H1 (cell line): Measurements from ENCODE around the gene SCN8A. TPM values are rescaled to one million over a fixed set of nuclear protein-coding genes. Genes with fewer than 3 reads are reported as not detected.

Experiments
- CTCF ChIA-PET: fragments of 300-600 bp; sonication (Branson Sonifier 250); formaldehyde crosslinking; loops from one replicate; lab custom pipeline; 2021; ENCODE audit not compliant: partially characterized antibody; lab: Charles Lee
- POLR2A ChIA-PET: fragments of 300-600 bp; sonication (Branson Sonifier 250); formaldehyde crosslinking; loops from one replicate; lab custom pipeline; 2021; ENCODE audit warnings: inconsistent platforms; ENCODE audit not compliant: partially characterized antibody; lab: Charles Lee
- DNase-seq, 2 experiments: peaks; one replicate each; pipeline versions ENCODE4 v3.0.0 to v3.0.0-alpha.2; 2010 to 2022; ENCODE audit warnings: low spot score in 2 of 2, low read depth in 1 of 2, mixed read lengths in 1 of 2
- FAIRE-seq: peaks from 2 replicates; lab custom pipeline; 2011; peaks lifted over from hg19 to GRCh38; lab: Jason Lieb, UNC
- H2AFZ ChIP-seq: 2 replicates; pipeline ENCODE4 v1.8.1; 2012; ENCODE audit warnings: low read length, inconsistent platforms
- H2AK5ac ChIP-seq: 2 replicates; pipeline ENCODE4 v1.6.1; 2013; ENCODE audit warnings: low read depth, low read length
- H2BK120ac ChIP-seq: replicated peaks from 2 replicates; pipeline ENCODE3; 2013; ENCODE audit warnings: low read depth, low read length, inconsistent platforms
- H2BK12ac ChIP-seq: 2 replicates; pipeline ENCODE4 v1.6.1; 2013; ENCODE audit warnings: low read depth, low read length
- H2BK15ac ChIP-seq: 2 replicates; pipeline ENCODE4 v1.6.1; 2013; ENCODE audit warnings: low read length
- H2BK20ac ChIP-seq: 2 replicates; pipeline ENCODE4 v1.6.1; 2013; ENCODE audit warnings: low read length
- H2BK5ac ChIP-seq: 2 replicates; pipeline ENCODE4 v1.6.1; 2013; ENCODE audit warnings: low read depth, low read length
- H3K14ac ChIP-seq: 2 replicates; pipeline ENCODE4 v1.6.1; 2013; ENCODE audit warnings: inconsistent platforms; ENCODE audit not compliant: insufficient read length
- H3K18ac ChIP-seq: 2 replicates; pipeline ENCODE4 v1.6.1; 2013; ENCODE audit warnings: low read length; ENCODE audit errors: extremely low read depth
- H3K23ac ChIP-seq: 2 replicates; pipeline ENCODE4 v1.6.1; 2013; ENCODE audit warnings: inconsistent platforms; ENCODE audit not compliant: insufficient read length
- H3K23me2 ChIP-seq: 2 replicates; pipeline ENCODE4 v1.6.1; 2013; ENCODE audit warnings: low read depth, low read length
- H3K27ac ChIP-seq: 2 replicates; pipeline ENCODE4 v1.6.1; 2011; ENCODE audit warnings: low read depth, low read length, inconsistent platforms
- H3K27me3 ChIP-seq, 4 experiments: replicated peaks in 1 of 4; 1 replicate in 1 of 4; 2 replicates in 3 of 4; pipeline versions ENCODE4 v1.6.1 to v1.8.1; 2011 to 2013; ENCODE audit warnings: low read length in 3 of 4, mild to moderate bottlenecking in 3 of 4, inconsistent platforms in 2 of 4, mixed read lengths in 2 of 4, moderate library complexity in 1 of 4; ENCODE audit not compliant: control insufficient read depth in 3 of 4, insufficient read depth in 3 of 4; ENCODE audit errors: extremely low read depth in 1 of 4
- H3K36me3 ChIP-seq, 4 experiments: 2 replicates each; pipeline versions ENCODE4 v1.6.1 to v1.8.1; 2011 to 2013; ENCODE audit warnings: mild to moderate bottlenecking in 4 of 4, low read length in 3 of 4, moderate library complexity in 2 of 4, control low read depth in 1 of 4, inconsistent platforms in 1 of 4; ENCODE audit not compliant: insufficient read depth in 4 of 4, control insufficient read depth in 2 of 4
- H3K4ac ChIP-seq: replicated peaks from 2 replicates; pipeline ENCODE3; 2013; ENCODE audit warnings: low read length, low read depth, mixed read lengths, inconsistent platforms; ENCODE audit not compliant: insufficient read length
- H3K4me1 ChIP-seq, 4 experiments: replicated peaks in 1 of 4; 1 replicate in 1 of 4; 2 replicates in 3 of 4; pipeline versions ENCODE4 v1.6.1 to v1.8.1; 2011 to 2013; ENCODE audit warnings: low read length in 3 of 4, inconsistent platforms in 2 of 4, mixed read lengths in 1 of 4; ENCODE audit not compliant: insufficient read depth in 4 of 4, control insufficient read depth in 3 of 4
- H3K4me2 ChIP-seq, 2 experiments: 2 replicates each; pipeline versions ENCODE4 v1.6.1 to v1.8.1; 2011 to 2013; ENCODE audit warnings: low read depth in 2 of 2, low read length in 2 of 2, control low read depth in 1 of 2, inconsistent platforms in 1 of 2, mild to moderate bottlenecking in 1 of 2; ENCODE audit not compliant: insufficient read depth in 1 of 2
- H3K4me3 ChIP-seq, 4 experiments: fragments of 200-600, 300-600 bp in 1 of 4; sonication (generic), shearing (Covaris generic), sonication (Bioruptor Twin) in 1 of 4; 2 replicates each; pipeline versions ENCODE4 v1.5.1 to v1.8.1; 2011 to 2016; ENCODE audit warnings: low read length in 4 of 4, low read depth in 3 of 4, control low read depth in 2 of 4, inconsistent platforms in 2 of 4, mild to moderate bottlenecking in 2 of 4, mixed read lengths in 1 of 4, moderate library complexity in 1 of 4; ENCODE audit not compliant: insufficient read depth in 2 of 4; ENCODE audit errors: extremely low read depth in 1 of 4
- H3K56ac ChIP-seq: replicated peaks from 2 replicates; pipeline ENCODE3; 2013; ENCODE audit warnings: low read depth, mild to moderate bottlenecking, mixed read lengths, low read length, inconsistent platforms; ENCODE audit not compliant: insufficient read length
- H3K79me1 ChIP-seq: 2 replicates; pipeline ENCODE4 v1.6.1; 2013; ENCODE audit warnings: low read depth, low read length, control low read depth
- H3K79me2 ChIP-seq, 2 experiments: 2 replicates each; pipeline versions ENCODE4 v1.6.1 to v1.8.1; 2012 to 2013; ENCODE audit warnings: low read length in 2 of 2, mild to moderate bottlenecking in 2 of 2, inconsistent platforms in 1 of 2; ENCODE audit not compliant: insufficient read depth in 2 of 2, control insufficient read depth in 1 of 2
- H3K9ac ChIP-seq, 4 experiments: replicated peaks in 1 of 4; 1 replicate in 1 of 4; 2 replicates in 3 of 4; pipeline versions ENCODE4 v1.6.1 to v1.8.1; 2011 to 2013; ENCODE audit warnings: low read depth in 3 of 4, low read length in 3 of 4, control low read depth in 2 of 4, mild to moderate bottlenecking in 2 of 4, moderate library complexity in 2 of 4, inconsistent platforms in 1 of 4; ENCODE audit errors: extremely low read depth in 1 of 4
- H3K9me3 ChIP-seq, 2 experiments: 2 replicates each; pipeline versions ENCODE4 v1.6.1 to v1.8.1; 2012 to 2013; ENCODE audit warnings: mild to moderate bottlenecking in 2 of 2, moderate library complexity in 2 of 2, control low read depth in 1 of 2, inconsistent platforms in 1 of 2, low read depth in 1 of 2, low read length in 1 of 2, mixed read lengths in 1 of 2; ENCODE audit not compliant: insufficient read depth in 2 of 2
- H4K20me1 ChIP-seq, 2 experiments: replicated peaks in 1 of 2; 2 replicates each; pipeline versions ENCODE3 to v1.8.1; 2011 to 2013; ENCODE audit warnings: inconsistent platforms in 2 of 2, low read length in 2 of 2, mild to moderate bottlenecking in 1 of 2; ENCODE audit not compliant: insufficient read depth in 2 of 2, control insufficient read depth in 1 of 2
- H4K5ac ChIP-seq: 2 replicates; pipeline ENCODE4 v1.6.1; 2013; ENCODE audit warnings: low read length, low read depth, mixed read lengths, inconsistent platforms; ENCODE audit not compliant: insufficient read length
- H4K8ac ChIP-seq: 2 replicates; pipeline ENCODE4 v1.8.0; 2013; ENCODE audit warnings: mild to moderate bottlenecking, moderate library complexity, low read length, inconsistent platforms; ENCODE audit not compliant: insufficient read depth; ENCODE audit errors: extremely low read depth
- H4K91ac ChIP-seq: replicated peaks from 2 replicates; pipeline ENCODE3; 2013; ENCODE audit warnings: low read length, mixed read lengths, inconsistent platforms; ENCODE audit not compliant: insufficient read length
- CBX5 ChIP-seq: fragments of 300-800, 300-1000 bp; sonication (generic); IDR thresholded peaks from 2 replicates; pipeline ENCODE4 v1.7.1; 2016; ENCODE audit warnings: antibody characterized with exemption, low read length, low read depth
- CBX8 ChIP-seq: fragments of 300-800, 300-1000 bp; sonication (generic); IDR thresholded peaks from 2 replicates; pipeline ENCODE4 v1.7.1; 2016; ENCODE audit warnings: low read depth, low read length, borderline replicate concordance
- EZH2 ChIP-seq: fragments of 200-600 bp; sonication (generic); IDR thresholded peaks from 2 replicates; pipeline ENCODE4 v1.7.1; 2012; ENCODE audit warnings: low read depth, mild to moderate bottlenecking, moderate library complexity, low read length, inconsistent platforms; ENCODE audit not compliant: severe bottlenecking
- NRF1 ChIP-seq: IDR thresholded peaks from 2 replicates; pipeline ENCODE4 v1.6.1; 2011; ENCODE audit warnings: mild to moderate bottlenecking, low read depth, low read length, improper control_type of control experiment
- POLR2A ChIP-seq, 2 experiments: IDR thresholded peaks; 1 replicate in 1 of 2; 2 replicates in 1 of 2; pipeline ENCODE4 v1.6.1; 2011; ENCODE audit warnings: low read depth in 2 of 2, low read length in 2 of 2, mild to moderate bottlenecking in 2 of 2; ENCODE audit errors: control extremely low read depth in 1 of 2
- RNF2 ChIP-seq: fragments of 200-900, 300-1000 bp; sonication (generic); IDR thresholded peaks from 2 replicates; pipeline ENCODE4 v1.7.1; 2016; ENCODE audit warnings: borderline replicate concordance, low read depth, mild to moderate bottlenecking, antibody characterized with exemption, low read length; ENCODE audit not compliant: poor library complexity, severe bottlenecking; ENCODE audit errors: missing control alignments
- SIRT6 ChIP-seq: IDR thresholded peaks from one replicate; pipeline ENCODE4 v1.7.1; 2012; ENCODE audit warnings: low read length, inconsistent platforms
- SRF ChIP-seq: IDR thresholded peaks from 2 replicates; pipeline ENCODE4 v1.6.1; 2011; ENCODE audit warnings: mild to moderate bottlenecking, low read depth, low read length, moderate library complexity
- TBP ChIP-seq: IDR thresholded peaks from 2 replicates; pipeline ENCODE4 v1.6.1; 2011; ENCODE audit warnings: low read depth, low read length, improper control_type of control experiment
- TCF12 ChIP-seq: IDR thresholded peaks from 2 replicates; pipeline ENCODE4 v1.6.1; 2011; ENCODE audit warnings: low read depth, mild to moderate bottlenecking, low read length
- WGBS, 2 experiments: shearing (Covaris generic) in 1 of 2; methylation state at CpG; one replicate each; pipeline versions ENCODE4 v1.1.6 to v1.1.7; 2013 to 2015; ENCODE audit warnings: low lambda C conversion rate in 2 of 2, mixed read lengths in 2 of 2, inconsistent platforms in 1 of 2, low coverage in 1 of 2, missing lambda C conversion rate in 1 of 2; ENCODE audit not compliant: insufficient replicate concordance in 2 of 2, insufficient coverage in 1 of 2, insufficient read length in 1 of 2; ENCODE audit errors: extremely low coverage in 1 of 2, missing lambda C conversion rate in 1 of 2; 5-methylcytosine and 5-hydroxymethylcytosine counted together
- polyA plus RNA-seq, 7 experiments: library from polyadenylated mRNA; depleted of rRNA in 3 of 7; stranded (reverse) in 5 of 7; unstranded in 2 of 7; fragments of >200 nt in 5 of 7; fragments of 200-250 nt in 2 of 7; gene quantifications; 1 replicate in 5 of 7; 2 replicates in 1 of 7; 4 replicates in 1 of 7; pipeline versions ENCODE4 v1.2.1 to v1.2.3, GENCODE V29; 2011 to 2013; ENCODE audit warnings: missing spikeins in 2 of 7, mixed read lengths in 2 of 7
- total RNA-seq: library from RNA; stranded (reverse); fragmentation: NEBNext Ultra II Directional; extraction: Animal tissue kit (Norgen Biotek cat#: 25700); gene quantifications from 2 replicates; pipeline ENCODE4 v1.2.1, GENCODE V29; 2021
- TF ChIP-seq, protein P1 (sequence below): IDR thresholded peaks from 2 replicates; pipeline ENCODE4 v1.6.1; 2012; ENCODE audit warnings: inconsistent platforms
- TF ChIP-seq, protein P2 (sequence below): IDR thresholded peaks from 2 replicates; pipeline ENCODE4 v1.6.1; 2012; ENCODE audit warnings: low read length, inconsistent platforms

Gene SCN8A
- total and polyA plus RNA-seq, 2 of the 8 experiments (the other 6 are each of a cell fraction or from before 2014, with no cell fraction given) = 6.3 to 10.7 TPM

DNA sequence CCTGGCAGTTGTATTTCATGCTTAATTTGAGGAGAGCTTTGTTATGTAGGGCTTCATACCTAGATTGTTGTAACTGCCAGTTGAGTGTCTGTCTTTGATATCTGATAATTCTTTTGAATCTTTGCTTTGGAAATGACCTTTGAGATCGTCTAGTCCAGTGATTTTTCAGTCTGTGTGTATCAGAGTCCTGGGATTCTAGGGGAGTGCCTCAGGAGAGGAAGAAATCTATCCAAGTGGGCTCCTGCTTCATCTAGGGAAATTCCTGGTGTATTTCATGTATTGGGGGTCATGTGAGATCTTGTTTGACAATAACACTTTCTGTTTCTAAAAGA, 158.9 kb downstream of the SCN8A start:
- no peaks in the 10 kb centered on the region for H3K79me1 ChIP-seq
- WGBS, 2 experiments = 78% methylated on average over 1 of the region's 1 CpG; no CpG with 5 or more reads in 1 of the 2 experiments
- no peaks in the 10 kb centered on the region; the same call in 1 of the 2 replicates for H3K23me2 ChIP-seq
- no peak overlapping the region for H3K27ac ChIP-seq
- no peak overlapping the region for H3K4me2 ChIP-seq
- FAIRE-seq (no peak), DNase-seq (no peak)
- H4K20me1 ChIP-seq = no peaks in the 10 kb centered on the region
- no peak overlapping the region for H2BK15ac ChIP-seq
- H2AK5ac ChIP-seq = no peak overlapping the region
- ChIA-PET CTCF (interaction anchor here (1.2 kb wide), 1 partner anchor 219 kb away, joined by 3 read pairs; no protein-coding TSS in a partner anchor), POLR2A (interaction anchor here (0.7 kb wide), 1 partner anchor 22 kb away, joined by 3 read pairs; no protein-coding TSS in a partner anchor)
- H2BK5ac ChIP-seq = no peak overlapping the region
- no peak overlapping the region for H4K91ac ChIP-seq
- no peak overlapping the region for H3K4ac ChIP-seq
- H3K4me1 ChIP-seq = no peaks in the 10 kb centered on the region
- H3K9ac ChIP-seq = no peak overlapping the region
- H3K14ac ChIP-seq = no peak overlapping the region
- H3K4me3 ChIP-seq = no peak overlapping the region
- H4K8ac ChIP-seq = no peak overlapping the region
- no peaks in the 10 kb centered on the region for H3K79me2 ChIP-seq
- H3K9me3 ChIP-seq = no peaks in the 10 kb centered on the region
- H3K18ac ChIP-seq = no peak overlapping the region
- no peak overlapping the region for H2BK120ac ChIP-seq
- H2BK12ac ChIP-seq = no peak overlapping the region
- no peak overlapping the region for H3K56ac ChIP-seq
- no peak overlapping the region for H2AFZ ChIP-seq
- H4K5ac ChIP-seq = no peak overlapping the region
- peaks cover 0 to 11% (median 8%) of the 10 kb centered on the region in 4 experiments; a peak in 5 of 8 replicates for H3K36me3 ChIP-seq
- H3K23ac ChIP-seq = no peak overlapping the region
- no peak overlapping the region for H2BK20ac ChIP-seq
- no peaks in the 10 kb centered on the region for H3K27me3 ChIP-seq
- no peak for TF ChIP-seq SRF
- no peak for TF ChIP-seq TCF12
- TF ChIP-seq, protein P1, sequence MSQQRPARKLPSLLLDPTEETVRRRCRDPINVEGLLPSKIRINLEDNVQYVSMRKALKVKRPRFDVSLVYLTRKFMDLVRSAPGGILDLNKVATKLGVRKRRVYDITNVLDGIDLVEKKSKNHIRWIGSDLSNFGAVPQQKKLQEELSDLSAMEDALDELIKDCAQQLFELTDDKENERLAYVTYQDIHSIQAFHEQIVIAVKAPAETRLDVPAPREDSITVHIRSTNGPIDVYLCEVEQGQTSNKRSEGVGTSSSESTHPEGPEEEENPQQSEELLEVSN = no peak
- no peak for TF ChIP-seq NRF1
- no peak for TF ChIP-seq SIRT6
- TF ChIP-seq, protein P2, sequence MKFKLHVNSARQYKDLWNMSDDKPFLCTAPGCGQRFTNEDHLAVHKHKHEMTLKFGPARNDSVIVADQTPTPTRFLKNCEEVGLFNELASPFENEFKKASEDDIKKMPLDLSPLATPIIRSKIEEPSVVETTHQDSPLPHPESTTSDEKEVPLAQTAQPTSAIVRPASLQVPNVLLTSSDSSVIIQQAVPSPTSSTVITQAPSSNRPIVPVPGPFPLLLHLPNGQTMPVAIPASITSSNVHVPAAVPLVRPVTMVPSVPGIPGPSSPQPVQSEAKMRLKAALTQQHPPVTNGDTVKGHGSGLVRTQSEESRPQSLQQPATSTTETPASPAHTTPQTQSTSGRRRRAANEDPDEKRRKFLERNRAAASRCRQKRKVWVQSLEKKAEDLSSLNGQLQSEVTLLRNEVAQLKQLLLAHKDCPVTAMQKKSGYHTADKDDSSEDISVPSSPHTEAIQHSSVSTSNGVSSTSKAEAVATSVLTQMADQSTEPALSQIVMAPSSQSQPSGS = no peak
- TF ChIP-seq EZH2 = no peak
- TF ChIP-seq CBX8 = no peak
- TF ChIP-seq RNF2 = no peak
- TF ChIP-seq CBX5 = no peak
- TF ChIP-seq POLR2A (IDR thresholded peaks at IDR 0.05; ENCODE audit: control extremely low read depth in 1 of 2, low read depth in 2 of 2, low read length in 2 of 2) = no peak
- no peak for TF ChIP-seq TBP
